ENCODE measurements around the gene IL1RAPL1.
"Not testable (repeated sequence)": the region's sequence is repeated elsewhere in the genome, so short reads cannot be mapped to it uniquely, and the experiment has no call there.

Gene IL1RAPL1

GRCh38 chrX:29043746-29044145 is 456.5 kb downstream of the IL1RAPL1 start:
- Histone ChIP-seq H3K27me3 (ENCODE audit: insufficient read depth, low read length) (no peaks in the 10 kb centered on the region), H3K4me1 (ENCODE audit: insufficient read depth, low read length) (no peaks in the 10 kb centered on the region), H3K36me3 (ENCODE audit: insufficient read depth, low read length) (no peaks in the 10 kb centered on the region), H3K4me3 (ENCODE audit: low read length) (no peak overlapping the region), H2AFZ (ENCODE audit: low read depth, low read length) (no peak overlapping the region), H3K9me3 (ENCODE audit: low read length) (no peaks in the 10 kb centered on the region)

DNA sequence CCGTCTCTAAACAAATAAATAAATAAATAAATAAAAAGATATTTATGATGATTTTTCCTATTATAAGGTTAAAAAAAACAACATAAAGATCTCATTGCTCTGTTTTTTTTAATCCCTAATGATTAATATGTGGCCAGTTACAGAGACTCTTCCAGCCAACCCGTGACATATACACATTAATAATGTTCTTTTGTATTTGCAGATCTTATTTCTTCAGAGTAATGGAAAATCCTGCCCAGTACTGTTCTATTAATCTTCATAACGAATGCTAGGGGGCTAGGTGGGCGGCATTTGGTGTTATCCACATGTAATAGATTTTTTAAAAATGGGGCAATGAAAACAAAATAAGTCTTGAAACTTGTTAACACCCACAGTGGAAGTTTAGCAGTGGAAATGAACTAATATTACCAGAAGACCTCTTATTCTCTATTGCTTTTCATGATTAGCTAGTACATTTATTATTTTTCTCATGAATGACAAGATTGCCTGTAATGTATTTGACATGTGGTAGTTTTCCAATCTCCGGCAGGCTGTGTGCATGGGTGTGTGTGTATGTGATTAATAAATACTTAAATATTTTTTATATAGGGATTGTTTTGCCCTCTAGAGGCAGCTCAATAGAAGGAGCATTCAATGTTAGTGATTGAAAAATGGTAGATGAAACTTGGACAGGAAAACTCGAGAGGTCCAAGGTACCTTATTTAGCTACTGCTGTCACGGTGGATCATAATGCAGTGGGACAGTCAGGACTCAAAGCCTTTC is 457.4 kb downstream of the IL1RAPL1 start:
- Histone ChIP-seq H3K27me3 (ENCODE audit: insufficient read depth, low read length) (no peaks in the 10 kb centered on the region), H3K4me3 (ENCODE audit: low read length) (no peak overlapping the region), H2AFZ (ENCODE audit: low read depth, low read length) (no peak overlapping the region), H3K9me3 (ENCODE audit: low read length) (no peaks in the 10 kb centered on the region), H3K4me1 (ENCODE audit: insufficient read depth, low read length) (no peaks in the 10 kb centered on the region), H3K36me3 (ENCODE audit: insufficient read depth, low read length) (no peaks in the 10 kb centered on the region)

DNA sequence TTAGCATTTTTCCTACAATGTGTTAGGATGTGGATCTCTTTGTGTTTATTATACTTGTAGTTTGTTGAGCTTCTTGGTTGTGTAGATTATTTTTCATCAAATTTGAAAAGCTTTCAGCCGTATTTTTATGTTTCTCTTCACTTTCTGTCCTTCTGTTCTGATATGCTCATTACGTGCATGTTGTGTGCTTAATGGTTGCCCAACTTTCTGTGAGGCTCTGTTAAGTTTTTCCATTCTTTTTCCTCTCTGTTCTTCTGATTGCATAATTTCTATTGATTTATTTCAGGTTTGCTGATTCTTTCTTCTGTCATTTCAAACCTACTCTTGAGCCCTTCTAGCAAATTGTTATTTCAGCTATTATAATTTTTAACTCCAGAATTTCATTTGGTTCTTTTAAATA is 478.2 kb downstream of the IL1RAPL1 start:
- Histone ChIP-seq H3K27me3 (ENCODE audit: insufficient read depth, low read length) (no peaks in the 10 kb centered on the region), H3K4me3 (ENCODE audit: low read length) (no peak overlapping the region), H3K36me3 (ENCODE audit: insufficient read depth, low read length) (no peaks in the 10 kb centered on the region), H2AFZ (ENCODE audit: low read depth, low read length) (no peak overlapping the region), H3K9me3 (ENCODE audit: low read length) (no peaks in the 10 kb centered on the region), H3K4me1 (ENCODE audit: insufficient read depth, low read length) (no peaks in the 10 kb centered on the region)

GRCh38 chrX:29066516-29066915 is 479.3 kb downstream of the IL1RAPL1 start:
- Histone ChIP-seq H3K9me3 (ENCODE audit: low read length) (no peaks in the 10 kb centered on the region), H3K27me3 (ENCODE audit: insufficient read depth, low read length) (no peaks in the 10 kb centered on the region), H2AFZ (ENCODE audit: low read depth, low read length) (no peak overlapping the region), H3K4me1 (ENCODE audit: insufficient read depth, low read length) (no peaks in the 10 kb centered on the region), H3K4me3 (ENCODE audit: low read length) (no peak overlapping the region), H3K36me3 (ENCODE audit: insufficient read depth, low read length) (no peaks in the 10 kb centered on the region)

GRCh38 chrX:29067351-29067750 is 480.1 kb downstream of the IL1RAPL1 start:
- H3K4me3 ChIP-seq (ENCODE audit: low read length) = no peak overlapping the region
- no peaks in the 10 kb centered on the region for H3K4me1 ChIP-seq (ENCODE audit: insufficient read depth, low read length)
- no peaks in the 10 kb centered on the region for H3K9me3 ChIP-seq (ENCODE audit: low read length)
- no peak overlapping the region for H2AFZ ChIP-seq (ENCODE audit: low read depth, low read length)
- no peaks in the 10 kb centered on the region for H3K27me3 ChIP-seq (ENCODE audit: insufficient read depth, low read length)
- no peaks in the 10 kb centered on the region for H3K36me3 ChIP-seq (ENCODE audit: insufficient read depth, low read length)

GRCh38 chrX:29071525-29072320 is 484.5 kb downstream of the IL1RAPL1 start:
- no peaks in the 10 kb centered on the region for H3K36me3 ChIP-seq (ENCODE audit: insufficient read depth, low read length)
- no peaks in the 10 kb centered on the region for H3K4me1 ChIP-seq (ENCODE audit: insufficient read depth, low read length)
- H3K27me3 ChIP-seq (ENCODE audit: insufficient read depth, low read length) = no peaks in the 10 kb centered on the region
- H2AFZ ChIP-seq (ENCODE audit: low read depth, low read length) = no peak overlapping the region
- H3K4me3 ChIP-seq (ENCODE audit: low read length) = no peak overlapping the region
- no peaks in the 10 kb centered on the region for H3K9me3 ChIP-seq (ENCODE audit: low read length)

GRCh38 chrX:29082558-29082957 is 495.3 kb downstream of the IL1RAPL1 start:
- no peaks in the 10 kb centered on the region for H3K4me1 ChIP-seq (ENCODE audit: insufficient read depth, low read length)
- H2AFZ ChIP-seq (ENCODE audit: low read depth, low read length) = no peak overlapping the region

DNA sequence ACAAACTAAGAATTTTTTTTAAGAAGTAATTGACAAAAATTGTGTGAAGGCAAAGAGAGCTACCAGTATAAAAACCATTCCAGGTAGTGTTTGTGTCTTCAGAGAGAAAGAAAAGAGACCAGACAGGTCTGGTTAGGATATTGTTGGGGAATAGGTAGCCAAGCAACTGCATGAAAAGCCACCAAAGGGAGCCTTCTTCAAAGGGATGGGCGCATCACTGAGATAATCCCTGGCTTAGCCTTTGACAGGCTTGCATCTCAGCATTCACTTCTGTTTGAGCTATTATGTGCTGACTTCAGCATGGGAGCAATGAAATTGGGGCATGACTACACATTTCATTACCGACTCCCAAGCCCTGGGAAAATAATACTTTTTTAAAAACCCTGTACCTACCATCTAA is 496.6 kb downstream of the IL1RAPL1 start:
- no peaks in the 10 kb centered on the region for H3K36me3 ChIP-seq (ENCODE audit: insufficient read depth, low read length)
- no peaks in the 10 kb centered on the region for H3K9me3 ChIP-seq (ENCODE audit: low read length)
- H3K4me1 ChIP-seq (ENCODE audit: insufficient read depth, low read length) = no peaks in the 10 kb centered on the region
- no peaks in the 10 kb centered on the region for H3K27me3 ChIP-seq (ENCODE audit: insufficient read depth, low read length)
- no peak overlapping the region for H3K4me3 ChIP-seq (ENCODE audit: low read length)
- no peak overlapping the region for H2AFZ ChIP-seq (ENCODE audit: low read depth, low read length)

More at GRCh38 chrX:29082558-29082957, 495.3 kb downstream of the IL1RAPL1 start:
- Histone ChIP-seq H3K9me3 (ENCODE audit: low read length) (no peaks in the 10 kb centered on the region), H3K27me3 (ENCODE audit: insufficient read depth, low read length) (no peaks in the 10 kb centered on the region), H3K36me3 (ENCODE audit: insufficient read depth, low read length) (no peaks in the 10 kb centered on the region), H3K4me3 (ENCODE audit: low read length) (no peak overlapping the region)

GRCh38 chrX:29090811-29091210 is 503.6 kb downstream of the IL1RAPL1 start:
- Histone ChIP-seq H3K4me1 (ENCODE audit: insufficient read depth, low read length) (no peaks in the 10 kb centered on the region), H3K4me3 (ENCODE audit: low read length) (no peak overlapping the region), H3K9me3 (ENCODE audit: low read length) (no peaks in the 10 kb centered on the region), H2AFZ (ENCODE audit: low read depth, low read length) (no peak overlapping the region), H3K27me3 (ENCODE audit: insufficient read depth, low read length) (no peaks in the 10 kb centered on the region), H3K36me3 (ENCODE audit: insufficient read depth, low read length) (no peaks in the 10 kb centered on the region)

- Histone ChIP-seq H3K4me1 (ENCODE audit: insufficient read depth, low read length) (no peaks in the 10 kb centered on the region), H3K27me3 (ENCODE audit: insufficient read depth, low read length) (peaks cover 3% of the 10 kb centered on the region), H3K36me3 (ENCODE audit: insufficient read depth, low read length) (no peaks in the 10 kb centered on the region), H3K4me3 (ENCODE audit: low read length) (no peak overlapping the region), H2AFZ (ENCODE audit: low read depth, low read length) (no peak overlapping the region), H3K9me3 (ENCODE audit: low read length) (no peaks in the 10 kb centered on the region)
These were observed 520.0 kb downstream of the IL1RAPL1 start for GRCh38 chrX:29107231-29107630.

DNA sequence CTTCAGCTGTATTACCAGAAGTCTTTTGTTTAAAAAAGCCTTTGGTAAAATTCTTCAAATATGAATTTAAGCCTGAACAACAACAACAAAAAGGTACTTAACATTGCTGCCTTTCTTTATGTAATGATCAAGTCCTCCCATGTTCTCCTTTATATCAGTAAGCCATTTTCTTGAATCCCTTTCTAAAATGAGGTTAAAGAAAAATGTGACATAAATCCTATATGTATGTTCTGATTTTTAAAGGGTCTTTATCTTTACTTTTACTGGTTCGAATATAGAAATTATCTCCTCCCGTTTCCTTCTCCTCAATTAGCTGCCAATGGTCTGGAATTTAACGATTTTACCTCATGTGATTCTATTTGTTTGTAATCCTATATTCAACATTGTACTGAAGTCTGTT is 522.8 kb downstream of the IL1RAPL1 start:
- Histone ChIP-seq H3K9me3 (ENCODE audit: low read length) (no peaks in the 10 kb centered on the region), H3K36me3 (ENCODE audit: insufficient read depth, low read length) (no peaks in the 10 kb centered on the region), H3K4me1 (ENCODE audit: insufficient read depth, low read length) (no peaks in the 10 kb centered on the region), H3K4me3 (ENCODE audit: low read length) (no peak overlapping the region), H3K27me3 (ENCODE audit: insufficient read depth, low read length) (peaks cover 3% of the 10 kb centered on the region), H2AFZ (ENCODE audit: low read depth, low read length) (no peak overlapping the region)

DNA sequence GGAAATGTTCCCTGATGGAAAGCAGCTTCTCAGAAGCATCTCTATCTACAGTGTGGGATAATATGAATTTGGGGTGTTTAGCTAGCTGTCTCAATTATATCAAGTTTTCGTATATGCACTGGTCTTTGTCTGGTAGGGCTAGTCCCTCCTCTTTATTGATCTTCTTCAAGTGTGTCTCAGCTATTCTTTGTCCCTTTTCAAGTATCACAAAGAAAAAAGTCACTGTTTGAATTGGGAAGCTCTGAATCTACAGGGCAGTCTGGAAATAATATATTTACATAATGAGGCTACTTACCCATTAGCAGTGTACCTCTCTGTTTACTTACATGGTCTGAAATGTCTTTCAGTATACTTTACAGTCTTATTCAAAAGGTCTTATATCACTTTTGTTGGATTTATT is 526.0 kb downstream of the IL1RAPL1 start:
- peaks cover 3% of the 10 kb centered on the region for H3K27me3 ChIP-seq (ENCODE audit: insufficient read depth, low read length)
- no peak overlapping the region for H3K4me3 ChIP-seq (ENCODE audit: low read length)
- H2AFZ ChIP-seq (ENCODE audit: low read depth, low read length) = no peak overlapping the region
- H3K4me1 ChIP-seq (ENCODE audit: insufficient read depth, low read length) = no peaks in the 10 kb centered on the region
- H3K36me3 ChIP-seq (ENCODE audit: insufficient read depth, low read length) = no peaks in the 10 kb centered on the region
- no peaks in the 10 kb centered on the region for H3K9me3 ChIP-seq (ENCODE audit: low read length)

DNA sequence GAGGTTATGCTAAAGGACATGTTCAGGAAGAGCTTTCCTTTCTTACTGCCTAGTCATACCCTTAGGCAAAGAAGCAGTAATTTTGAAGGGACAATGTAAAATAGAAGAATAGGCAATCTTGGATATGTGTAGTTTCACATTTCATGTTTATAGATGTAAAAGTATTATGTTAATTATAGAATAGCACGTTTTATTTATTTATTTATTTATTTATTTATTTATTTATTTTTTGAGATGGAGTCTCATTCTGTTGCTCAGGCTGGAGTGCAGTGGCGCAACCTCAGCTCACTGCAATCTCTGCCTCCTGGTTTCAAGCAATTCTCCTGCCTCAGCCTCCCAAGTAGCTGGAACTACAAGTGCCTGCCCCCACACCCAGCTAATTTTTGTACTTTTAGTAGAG is 535.6 kb downstream of the IL1RAPL1 start:
- H3K4me1 ChIP-seq (ENCODE audit: insufficient read depth, low read length); H3K27me3 ChIP-seq (ENCODE audit: insufficient read depth, low read length); H3K36me3 ChIP-seq (ENCODE audit: insufficient read depth, low read length); H2AFZ ChIP-seq (ENCODE audit: low read depth, low read length); H3K9me3 ChIP-seq (ENCODE audit: low read length); H3K4me3 ChIP-seq (ENCODE audit: low read length): not testable (repeated sequence)
